SK-N-SH (cell line): Measurements from ENCODE around the gene RB1. TPM values are rescaled to one million over a fixed set of nuclear protein-coding genes. Genes with fewer than 3 reads are reported as not detected.

Experiments
- CTCF ChIA-PET: fragments of 300-600, 350-600 bp; formaldehyde crosslinking; extraction: SDS; loops from one replicate; lab custom pipeline; 2021; lab: Yijun Ruan, JAX
- POLR2A ChIA-PET: fragments of 350-600 bp; sonication (Branson Sonifier 250); formaldehyde crosslinking; extraction: SDS; loops from one replicate; lab custom pipeline; 2020; ENCODE audit warnings: antibody characterized with exemption, inconsistent platforms; lab: Yijun Ruan, JAX
- DNase-seq: peaks from one replicate; pipeline ENCODE4 v3.0.0; 2012
- H2AFZ ChIP-seq: fragments of 200-600 bp; sonication (generic); 2 replicates; pipeline ENCODE4 v1.8.1; 2016; ENCODE audit warnings: antibody characterized with exemption, mild to moderate bottlenecking, low read depth
- H3F3A ChIP-seq: fragments of 200-600 bp; sonication (generic); replicated peaks from 2 replicates; pipeline ENCODE3; 2016; ENCODE audit warnings: antibody characterized with exemption, mild to moderate bottlenecking; ENCODE audit not compliant: insufficient read depth
- H3K27ac ChIP-seq, 2 experiments: fragments of 200-500 bp in 1 of 2; fragments of 200-600 bp in 1 of 2; sonication (Bioruptor generic) in 1 of 2; sonication (generic), shearing (Covaris generic) in 1 of 2; 2 replicates each; pipeline versions ENCODE4 v1.5.1 to v1.6.1; 2014 to 2016; ENCODE audit warnings: low read depth in 2 of 2, inconsistent platforms in 1 of 2, low read length in 1 of 2, mild to moderate bottlenecking in 1 of 2, mixed read lengths in 1 of 2
- H3K27me3 ChIP-seq: fragments of 200-600 bp; sonication (generic), shearing (Covaris generic); 2 replicates; pipeline ENCODE4 v1.6.1; 2016; ENCODE audit warnings: mixed run types; ENCODE audit not compliant: insufficient read depth
- H3K36me3 ChIP-seq, 2 experiments: fragments of 200-500 bp in 1 of 2; fragments of 200-600 bp in 1 of 2; sonication (Bioruptor generic) in 1 of 2; sonication (generic) in 1 of 2; replicated peaks in 1 of 2; 2 replicates each; pipeline versions ENCODE3 to v1.5.1; 2014 to 2016; ENCODE audit warnings: low read length in 1 of 2, mild to moderate bottlenecking in 1 of 2; ENCODE audit not compliant: insufficient read depth in 2 of 2, control insufficient read depth in 1 of 2
- H3K4me1 ChIP-seq, 2 experiments: fragments of 200-500 bp in 1 of 2; fragments of 200-600 bp in 1 of 2; sonication (Bioruptor generic) in 1 of 2; sonication (generic), shearing (Covaris generic) in 1 of 2; 2 replicates each; pipeline versions ENCODE4 v1.5.1 to v1.6.1; 2014 to 2016; ENCODE audit warnings: low read depth in 1 of 2, low read length in 1 of 2, mixed run types in 1 of 2; ENCODE audit not compliant: insufficient read depth in 2 of 2, control insufficient read depth in 1 of 2
- H3K4me2 ChIP-seq: fragments of 200-600 bp; sonication (generic), shearing (Covaris generic); 2 replicates; pipeline ENCODE4 v1.6.1; 2017; ENCODE audit warnings: mixed run types
- H3K4me3 ChIP-seq, 2 experiments: fragments of 200-500 bp in 1 of 2; fragments of 200-600 bp in 1 of 2; sonication (Bioruptor generic) in 1 of 2; sonication (generic), shearing (Covaris generic) in 1 of 2; 2 replicates each; pipeline versions ENCODE4 v1.5.1 to v1.8.1; 2014 to 2016; ENCODE audit warnings: low read depth in 2 of 2, inconsistent platforms in 1 of 2, low read length in 1 of 2, mild to moderate bottlenecking in 1 of 2, mixed read lengths in 1 of 2, moderate library complexity in 1 of 2
- H3K79me2 ChIP-seq: fragments of 200-600 bp; sonication (generic); 2 replicates; pipeline ENCODE4 v1.8.1; 2017; ENCODE audit warnings: mild to moderate bottlenecking; ENCODE audit not compliant: insufficient read depth
- H3K9ac ChIP-seq: fragments of 200-600 bp; sonication (generic); 2 replicates; pipeline ENCODE4 v1.6.1; 2017; ENCODE audit warnings: mixed run types
- H3K9me2 ChIP-seq: fragments of 200-600 bp; sonication (generic); 2 replicates; pipeline ENCODE4 v1.6.1; 2017; ENCODE audit warnings: mixed run types
- H3K9me3 ChIP-seq: fragments of 200-600 bp; sonication (generic); 2 replicates; pipeline ENCODE4 v1.6.1; 2017; ENCODE audit warnings: mixed run types, mild to moderate bottlenecking, moderate library complexity
- H4K20me1 ChIP-seq: fragments of 200-600 bp; sonication (generic); 2 replicates; pipeline ENCODE4 v1.6.1; 2017; ENCODE audit warnings: mild to moderate bottlenecking, mixed run types; ENCODE audit not compliant: insufficient read depth
- EP300 ChIP-seq, 2 experiments: IDR thresholded peaks; 2 replicates each; pipeline versions ENCODE4 v1.4.0 to v1.6.1; 2012; ENCODE audit warnings: borderline replicate concordance in 1 of 2, low read depth in 1 of 2, low read length in 1 of 2
- EZH2phosphoT487 ChIP-seq: fragments of 200-600 bp; sonication (generic); IDR thresholded peaks from 2 replicates; pipeline ENCODE4 v1.6.1; 2017; ENCODE audit warnings: low read depth, mixed run types, mild to moderate bottlenecking, antibody characterized with exemption, moderate library complexity, borderline replicate concordance
- FOSL2 ChIP-seq: IDR thresholded peaks from 2 replicates; pipeline ENCODE4 v1.4.0; 2012; ENCODE audit warnings: low read depth, mild to moderate bottlenecking, moderate library complexity, borderline replicate concordance
- FOXM1 ChIP-seq: IDR thresholded peaks from 2 replicates; pipeline ENCODE4 v1.4.0; 2012; ENCODE audit warnings: low read depth, mild to moderate bottlenecking
- GATA2 ChIP-seq: sonication (generic); formaldehyde crosslinking; IDR thresholded peaks from 2 replicates; pipeline ENCODE4 v1.5.0; 2020; ENCODE audit warnings: mild to moderate bottlenecking, missing genetic modification reagents
- MAX ChIP-seq: IDR thresholded peaks from 2 replicates; pipeline ENCODE4 v1.4.0; 2012; ENCODE audit warnings: low read depth
- MEF2A ChIP-seq: IDR thresholded peaks from 2 replicates; pipeline ENCODE4 v1.4.0; 2012; ENCODE audit warnings: low read depth, borderline replicate concordance
- NRF1 ChIP-seq: IDR thresholded peaks from 2 replicates; pipeline ENCODE4 v1.6.1; 2012; ENCODE audit warnings: low read depth, mild to moderate bottlenecking, low read length
- POLR2AphosphoS5 ChIP-seq: IDR thresholded peaks from 2 replicates; pipeline ENCODE4 v1.6.1; 2012; ENCODE audit warnings: low read depth, low read length
- RAD21 ChIP-seq: IDR thresholded peaks from 2 replicates; pipeline ENCODE4 v1.6.1; 2012; ENCODE audit warnings: mild to moderate bottlenecking, low read length
- RFX5 ChIP-seq: IDR thresholded peaks from 2 replicates; pipeline ENCODE4 v1.6.1; 2012; ENCODE audit warnings: mild to moderate bottlenecking, improper control_type of control experiment, low read length
- RXRA ChIP-seq: IDR thresholded peaks from 2 replicates; pipeline ENCODE4 v1.4.0; 2012; ENCODE audit warnings: low read depth, mild to moderate bottlenecking, borderline replicate concordance
- SIN3A ChIP-seq: IDR thresholded peaks from 2 replicates; pipeline ENCODE4 v1.6.1; 2012; ENCODE audit warnings: low read depth, mild to moderate bottlenecking, low read length, moderate library complexity, borderline replicate concordance
- SMC3 ChIP-seq: IDR thresholded peaks from 2 replicates; pipeline ENCODE4 v1.6.1; 2012; ENCODE audit warnings: low read depth, low read length, improper control_type of control experiment
- TAF1 ChIP-seq: IDR thresholded peaks from 2 replicates; pipeline ENCODE4 v1.6.1; 2012; ENCODE audit warnings: low read depth, mild to moderate bottlenecking, low read length, moderate library complexity, borderline replicate concordance
- TCF12 ChIP-seq: IDR thresholded peaks from 2 replicates; pipeline ENCODE4 v1.4.0; 2012
- YY1 ChIP-seq: IDR thresholded peaks from 2 replicates; pipeline ENCODE4 v1.4.0; 2012; ENCODE audit warnings: low read depth, mild to moderate bottlenecking
- WGBS: methylation state at CpG from one replicate; pipeline ENCODE4 v1.1.6; 2017; ENCODE audit warnings: low lambda C conversion rate; 5-methylcytosine and 5-hydroxymethylcytosine counted together
- polyA plus RNA-seq, 3 experiments: library from polyadenylated mRNA; depleted of rRNA; stranded (reverse); fragments of >200 nt; gene quantifications; 2 replicates each; pipeline ENCODE4 v1.2.3, GENCODE V29; 2012
- TF ChIP-seq, protein P1 (sequence below): fragments of 150-350 bp; IDR thresholded peaks from 2 replicates; pipeline ENCODE4 v1.6.1; 2017; ENCODE audit warnings: antibody characterized with exemption, low read length, low read depth, borderline replicate concordance
- TF ChIP-seq, protein P2 (sequence below): fragments of 200-600 bp; sonication (generic); IDR thresholded peaks from 2 replicates; pipeline ENCODE4 v1.6.1; 2017; ENCODE audit warnings: antibody characterized with exemption, mild to moderate bottlenecking, moderate library complexity
- TF ChIP-seq, protein P3 (sequence below): IDR thresholded peaks from 2 replicates; pipeline ENCODE4 v1.6.1; 2012; ENCODE audit warnings: mild to moderate bottlenecking, low read depth, low read length, moderate library complexity

The RB1 gene
- polyA plus RNA-seq, 1 of the 3 experiments (the other 2 are of a cell fraction), result 11.5 TPM

DNA sequence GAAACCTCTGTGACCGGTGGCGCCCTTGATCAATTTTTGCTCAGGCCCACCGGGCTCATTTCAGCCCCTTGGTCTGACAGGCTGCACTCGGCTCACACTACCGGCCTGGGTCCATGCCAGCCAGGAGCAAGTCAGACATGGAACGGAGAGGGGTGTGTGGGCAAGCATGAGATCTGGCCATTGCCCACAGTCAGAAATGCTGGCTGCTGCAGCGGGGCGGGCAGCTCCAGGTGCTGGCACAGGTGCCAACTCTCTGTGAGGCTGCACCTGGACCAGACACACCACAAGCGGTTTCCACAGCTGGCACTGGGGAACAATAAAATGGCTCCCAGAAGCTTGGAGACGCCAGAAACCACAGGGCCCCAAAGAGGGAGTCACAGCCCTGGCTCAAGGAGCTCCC lies 153.0 kb downstream of the RB1 start:
- WGBS, result 95% methylated on average over 7 of the region's 10 CpGs
- Histone ChIP-seq H3K4me1 (no peaks in the 10 kb centered on the region), H2AFZ (no peak overlapping the region), H3K9me3 (no peaks in the 10 kb centered on the region), H3K36me3 (peaks cover 40 to 57% of the 10 kb centered on the region in 2 experiments), H3K27me3 (no peaks in the 10 kb centered on the region), H3F3A (no peaks in the 10 kb centered on the region), H3K27ac (no peak overlapping the region), H3K79me2 (peaks cover 9% of the 10 kb centered on the region; the same call in 1 of the 2 replicates), H3K4me3 (no peak overlapping the region), H3K9ac (no peak overlapping the region), H3K9me2 (no peaks in the 10 kb centered on the region), H3K4me2 (no peak overlapping the region), H4K20me1 (no peaks in the 10 kb centered on the region)
- ChIA-PET CTCF (interaction anchor here (1.2 to 1.5 kb wide), 2 partner anchors 8 to 117 kb away, joined by 3 to 6 read pairs; no protein-coding TSS in a partner anchor), POLR2A (no interaction called here)
- DNase-seq, result no peak
- no peak for TF ChIP-seq SMC3
- no peak for TF ChIP-seq YY1
- TF ChIP-seq MAX, result no peak
- no peak for TF ChIP-seq POLR2AphosphoS5
- no peak for TF ChIP-seq FOSL2
- TF ChIP-seq FOXM1, result no peak
- no peak for TF ChIP-seq SIN3A
- no peak for TF ChIP-seq RAD21
- TF ChIP-seq, protein P1, sequence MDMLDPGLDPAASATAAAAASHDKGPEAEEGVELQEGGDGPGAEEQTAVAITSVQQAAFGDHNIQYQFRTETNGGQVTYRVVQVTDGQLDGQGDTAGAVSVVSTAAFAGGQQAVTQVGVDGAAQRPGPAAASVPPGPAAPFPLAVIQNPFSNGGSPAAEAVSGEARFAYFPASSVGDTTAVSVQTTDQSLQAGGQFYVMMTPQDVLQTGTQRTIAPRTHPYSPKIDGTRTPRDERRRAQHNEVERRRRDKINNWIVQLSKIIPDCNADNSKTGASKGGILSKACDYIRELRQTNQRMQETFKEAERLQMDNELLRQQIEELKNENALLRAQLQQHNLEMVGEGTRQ, result no peak
- TF ChIP-seq NRF1, result no peak
- no peak for TF ChIP-seq RXRA
- TF ChIP-seq, protein P2, sequence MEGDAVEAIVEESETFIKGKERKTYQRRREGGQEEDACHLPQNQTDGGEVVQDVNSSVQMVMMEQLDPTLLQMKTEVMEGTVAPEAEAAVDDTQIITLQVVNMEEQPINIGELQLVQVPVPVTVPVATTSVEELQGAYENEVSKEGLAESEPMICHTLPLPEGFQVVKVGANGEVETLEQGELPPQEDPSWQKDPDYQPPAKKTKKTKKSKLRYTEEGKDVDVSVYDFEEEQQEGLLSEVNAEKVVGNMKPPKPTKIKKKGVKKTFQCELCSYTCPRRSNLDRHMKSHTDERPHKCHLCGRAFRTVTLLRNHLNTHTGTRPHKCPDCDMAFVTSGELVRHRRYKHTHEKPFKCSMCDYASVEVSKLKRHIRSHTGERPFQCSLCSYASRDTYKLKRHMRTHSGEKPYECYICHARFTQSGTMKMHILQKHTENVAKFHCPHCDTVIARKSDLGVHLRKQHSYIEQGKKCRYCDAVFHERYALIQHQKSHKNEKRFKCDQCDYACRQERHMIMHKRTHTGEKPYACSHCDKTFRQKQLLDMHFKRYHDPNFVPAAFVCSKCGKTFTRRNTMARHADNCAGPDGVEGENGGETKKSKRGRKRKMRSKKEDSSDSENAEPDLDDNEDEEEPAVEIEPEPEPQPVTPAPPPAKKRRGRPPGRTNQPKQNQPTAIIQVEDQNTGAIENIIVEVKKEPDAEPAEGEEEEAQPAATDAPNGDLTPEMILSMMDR, result no peak
- TF ChIP-seq RFX5, result no peak
- TF ChIP-seq EP300 (IDR thresholded peaks at IDR 0.05; ENCODE audit: borderline replicate concordance in 1 of 2, low read depth in 1 of 2, low read length in 1 of 2), result no peak
- TF ChIP-seq, protein P3, sequence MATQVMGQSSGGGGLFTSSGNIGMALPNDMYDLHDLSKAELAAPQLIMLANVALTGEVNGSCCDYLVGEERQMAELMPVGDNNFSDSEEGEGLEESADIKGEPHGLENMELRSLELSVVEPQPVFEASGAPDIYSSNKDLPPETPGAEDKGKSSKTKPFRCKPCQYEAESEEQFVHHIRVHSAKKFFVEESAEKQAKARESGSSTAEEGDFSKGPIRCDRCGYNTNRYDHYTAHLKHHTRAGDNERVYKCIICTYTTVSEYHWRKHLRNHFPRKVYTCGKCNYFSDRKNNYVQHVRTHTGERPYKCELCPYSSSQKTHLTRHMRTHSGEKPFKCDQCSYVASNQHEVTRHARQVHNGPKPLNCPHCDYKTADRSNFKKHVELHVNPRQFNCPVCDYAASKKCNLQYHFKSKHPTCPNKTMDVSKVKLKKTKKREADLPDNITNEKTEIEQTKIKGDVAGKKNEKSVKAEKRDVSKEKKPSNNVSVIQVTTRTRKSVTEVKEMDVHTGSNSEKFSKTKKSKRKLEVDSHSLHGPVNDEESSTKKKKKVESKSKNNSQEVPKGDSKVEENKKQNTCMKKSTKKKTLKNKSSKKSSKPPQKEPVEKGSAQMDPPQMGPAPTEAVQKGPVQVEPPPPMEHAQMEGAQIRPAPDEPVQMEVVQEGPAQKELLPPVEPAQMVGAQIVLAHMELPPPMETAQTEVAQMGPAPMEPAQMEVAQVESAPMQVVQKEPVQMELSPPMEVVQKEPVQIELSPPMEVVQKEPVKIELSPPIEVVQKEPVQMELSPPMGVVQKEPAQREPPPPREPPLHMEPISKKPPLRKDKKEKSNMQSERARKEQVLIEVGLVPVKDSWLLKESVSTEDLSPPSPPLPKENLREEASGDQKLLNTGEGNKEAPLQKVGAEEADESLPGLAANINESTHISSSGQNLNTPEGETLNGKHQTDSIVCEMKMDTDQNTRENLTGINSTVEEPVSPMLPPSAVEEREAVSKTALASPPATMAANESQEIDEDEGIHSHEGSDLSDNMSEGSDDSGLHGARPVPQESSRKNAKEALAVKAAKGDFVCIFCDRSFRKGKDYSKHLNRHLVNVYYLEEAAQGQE, result no peak
- no peak for TF ChIP-seq MEF2A
- TF ChIP-seq TAF1, result no peak
- TF ChIP-seq EZH2phosphoT487, result no peak
- no peak for TF ChIP-seq TCF12
- TF ChIP-seq GATA2 (CRISPR knock-in tag), result no peak
